Small intestine (tissue), 7 donors: ENCODE measurements around the gene NOX5. TPM values are rescaled to one million over a fixed set of nuclear protein-coding genes. Genes with fewer than 3 reads are reported as not detected.

Experiments used
- DNase-seq, 2 donors: peaks; one replicate each; pipeline versions ENCODE4 v3.0.0 to v3.0.0-alpha.2; 2013
- FAIRE-seq: peaks from 2 replicates; lab custom pipeline; 2012; peaks lifted over from hg19 to GRCh38; lab: Jason Lieb, UNC
- H3K27ac ChIP-seq, 3 donors: one replicate each; pipeline ENCODE4 v1.5.1; 2013; ENCODE audit warnings: low read length in 2 of 3, mild to moderate bottlenecking in 2 of 3, control low read depth in 1 of 3, inconsistent platforms in 1 of 3, low read depth in 1 of 3, moderate library complexity in 1 of 3
- H3K27me3 ChIP-seq, 3 donors: one replicate each; pipeline ENCODE4 v1.6.1; 2013; ENCODE audit warnings: low read length in 3 of 3, inconsistent platforms in 1 of 3; ENCODE audit not compliant: control insufficient read depth in 3 of 3, insufficient read depth in 3 of 3
- H3K36me3 ChIP-seq, 3 donors: one replicate each; pipeline ENCODE4 v1.6.1; 2013; ENCODE audit warnings: low read length in 3 of 3, inconsistent platforms in 1 of 3, low read depth in 1 of 3, mild to moderate bottlenecking in 1 of 3, moderate library complexity in 1 of 3; ENCODE audit not compliant: control insufficient read depth in 3 of 3, insufficient read depth in 2 of 3
- H3K4me1 ChIP-seq, 3 donors: one replicate each; pipeline ENCODE4 v1.6.1; 2013; ENCODE audit warnings: low read length in 2 of 3, inconsistent platforms in 1 of 3, low read depth in 1 of 3, mild to moderate bottlenecking in 1 of 3, moderate library complexity in 1 of 3; ENCODE audit not compliant: control insufficient read depth in 3 of 3, insufficient read depth in 2 of 3
- H3K4me3 ChIP-seq, 3 donors: one replicate each; pipeline ENCODE4 v1.5.1; 2013; ENCODE audit warnings: low read length in 3 of 3, control low read depth in 1 of 3, inconsistent platforms in 1 of 3, low read depth in 1 of 3, mild to moderate bottlenecking in 1 of 3, moderate library complexity in 1 of 3
- H3K9me3 ChIP-seq, 2 donors: one replicate each; pipeline ENCODE4 v1.6.1; 2013; ENCODE audit warnings: low read depth in 1 of 2, low read length in 1 of 2; ENCODE audit not compliant: control insufficient read depth in 2 of 2, insufficient read depth in 1 of 2
- WGBS, 3 donors: extraction: QIAGEN DNeasy Blood & Tissue Kit; methylation state at CpG; one replicate each; pipeline ENCODE4 v1.1.7; 2013; 5-methylcytosine and 5-hydroxymethylcytosine counted together
- polyA plus RNA-seq, 4 donors: library from polyadenylated mRNA; stranded (reverse) in 3 of 4; unstranded in 1 of 4; fragments of 200-250 nt in 3 of 4; fragments of 120-200 nt in 1 of 4; gene quantifications; one replicate each; pipeline versions ENCODE4 v1.2.1 to v1.2.3, GENCODE V29; 2013
- donor health status: healthy with polysubstance abuse.
- donor health status: control.
- donor health status: control.
- donor health status: Bipolar disorder and iron deficiency.
- donor health status: healthy.

Gene NOX5
- polyA plus RNA-seq, 4 donors: 0.04 TPM; not detected in 2

DNA sequence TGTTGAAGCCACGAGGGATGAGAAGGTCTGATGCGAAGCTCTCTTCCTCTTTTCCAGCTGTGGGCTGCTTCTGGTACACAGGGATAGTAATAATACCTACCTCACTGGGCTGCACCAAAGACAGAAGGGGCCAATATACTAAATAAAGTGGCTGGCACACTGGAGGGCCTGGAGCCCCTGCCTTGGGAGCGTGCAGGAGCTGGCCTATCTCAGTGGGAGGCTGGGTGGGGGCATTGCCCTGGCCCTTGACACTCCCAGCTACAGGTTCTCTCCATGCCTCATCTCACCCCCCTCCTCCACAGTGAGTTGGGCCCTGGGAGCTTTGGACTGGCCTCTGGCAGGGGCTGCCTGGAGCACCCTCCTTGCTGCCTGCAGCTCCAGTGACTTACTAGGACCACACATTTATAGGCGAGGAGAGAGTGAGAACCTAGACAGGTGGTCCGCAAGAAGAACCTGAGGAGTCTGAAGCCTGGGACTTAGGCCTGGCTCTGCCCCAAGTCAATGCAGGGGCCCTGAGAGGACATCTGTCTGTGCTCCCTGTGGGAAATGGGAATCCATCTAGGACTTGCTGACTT, 1.6 kb downstream of the NOX5 start:
- H3K9me3 ChIP-seq: no peaks in the 10 kb centered on the region
- no peak overlapping the region for H3K27ac ChIP-seq
- H3K27me3 ChIP-seq: no peaks in the 10 kb centered on the region
- FAIRE-seq: no peak
- H3K36me3 ChIP-seq: no peaks in the 10 kb centered on the region
- no peaks in the 10 kb centered on the region for H3K4me1 ChIP-seq
- 84 to 95% (median 84%) methylated on average over 5 of the region's 5 CpGs for WGBS, 3 donors
- no peak for DNase-seq
- no peak overlapping the region for H3K4me3 ChIP-seq

DNA sequence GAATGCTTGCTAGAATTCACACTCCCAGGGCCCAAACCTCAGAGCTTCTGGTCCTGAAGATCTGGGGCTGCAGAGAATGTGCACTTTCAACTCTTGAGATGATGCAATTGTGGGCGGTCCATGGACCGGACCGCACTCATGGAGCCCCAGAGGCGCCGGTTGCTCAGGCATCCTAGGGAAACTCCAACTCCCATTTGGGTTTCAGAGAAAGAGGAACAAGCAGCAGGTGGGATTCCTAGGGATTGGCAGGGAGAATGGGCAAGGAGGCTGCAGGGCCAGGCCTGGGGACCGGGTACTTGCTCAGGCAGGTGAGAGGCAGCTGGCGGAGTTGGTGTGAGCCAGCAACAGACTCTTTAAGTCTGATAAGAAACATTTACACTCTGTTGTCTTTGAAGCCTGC, 3.5 kb downstream of the NOX5 start:
- FAIRE-seq (no peak), DNase-seq (peak; percentile 46 to 65)
- Histone ChIP-seq H3K4me1 (no peaks in the 10 kb centered on the region), H3K9me3 (no peaks in the 10 kb centered on the region), H3K36me3 (no peaks in the 10 kb centered on the region), H3K27me3 (no peaks in the 10 kb centered on the region), H3K4me3 (no peak overlapping the region), H3K27ac (no peak overlapping the region)
- WGBS, 3 donors: 25 to 61% (median 54%) methylated on average over 7 of the region's 7 CpGs

DNA sequence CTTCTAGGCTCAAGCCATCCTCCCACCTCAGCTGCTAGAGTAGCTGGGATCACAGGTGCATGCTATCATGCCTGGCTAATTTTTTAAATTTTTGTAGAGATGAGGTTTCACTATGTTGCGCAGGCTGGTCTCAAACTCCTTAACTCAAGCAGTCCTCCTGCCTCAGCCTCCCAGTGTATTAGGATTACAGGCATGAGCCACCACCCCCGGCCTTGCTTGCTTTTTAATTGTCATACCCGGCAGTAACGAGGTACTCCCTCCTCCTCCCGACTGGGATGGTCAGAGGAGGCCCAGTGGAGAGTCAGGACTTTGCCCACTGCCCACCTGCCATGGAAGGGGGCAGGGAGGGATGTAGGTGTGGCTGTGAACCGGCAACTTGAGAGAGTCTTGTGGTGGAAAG, 4.5 kb downstream of the NOX5 start:
- H3K36me3 ChIP-seq: no peaks in the 10 kb centered on the region

DNA sequence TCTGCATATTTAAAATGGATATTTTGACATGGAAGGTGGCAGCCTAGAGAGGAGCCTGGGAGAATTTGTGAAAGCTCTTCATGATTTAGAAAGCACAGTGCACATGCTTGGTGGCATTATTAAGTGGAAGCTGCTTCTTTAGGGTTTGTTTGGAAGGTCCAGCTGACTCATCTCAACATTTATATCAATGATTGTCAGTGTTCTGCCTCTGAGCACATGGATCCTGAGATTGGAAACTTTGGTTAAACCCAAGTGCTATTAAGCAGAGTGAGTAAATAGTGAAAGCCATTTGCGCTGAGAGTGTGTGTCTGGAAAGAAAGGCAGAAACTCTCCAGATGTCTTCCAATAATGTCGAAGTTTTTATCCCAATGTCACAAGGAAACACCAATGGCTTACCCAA, 7.4 kb downstream of the NOX5 start:
- Histone ChIP-seq H3K4me3 (no peak overlapping the region), H3K36me3 (no peaks in the 10 kb centered on the region), H3K27ac (no peak overlapping the region), H3K27me3 (no peaks in the 10 kb centered on the region), H3K4me1 (no peaks in the 10 kb centered on the region), H3K9me3 (no peaks in the 10 kb centered on the region)
- WGBS, 3 donors: 64 to 82% (median 78%) methylated on average over 2 of the region's 2 CpGs
- DNase-seq (no peak), FAIRE-seq (no peak)

More for the DNA sequence above, 4.5 kb downstream of the NOX5 start:
- H3K27me3 ChIP-seq: no peaks in the 10 kb centered on the region
- no peak overlapping the region for H3K4me3 ChIP-seq
- no peaks in the 10 kb centered on the region for H3K4me1 ChIP-seq
- H3K27ac ChIP-seq: no peak overlapping the region
- WGBS, 3 donors: 35 to 71% (median 43%) methylated on average over 6 of the region's 6 CpGs
- no peaks in the 10 kb centered on the region for H3K9me3 ChIP-seq
- FAIRE-seq: no peak
- DNase-seq: no peak

DNA sequence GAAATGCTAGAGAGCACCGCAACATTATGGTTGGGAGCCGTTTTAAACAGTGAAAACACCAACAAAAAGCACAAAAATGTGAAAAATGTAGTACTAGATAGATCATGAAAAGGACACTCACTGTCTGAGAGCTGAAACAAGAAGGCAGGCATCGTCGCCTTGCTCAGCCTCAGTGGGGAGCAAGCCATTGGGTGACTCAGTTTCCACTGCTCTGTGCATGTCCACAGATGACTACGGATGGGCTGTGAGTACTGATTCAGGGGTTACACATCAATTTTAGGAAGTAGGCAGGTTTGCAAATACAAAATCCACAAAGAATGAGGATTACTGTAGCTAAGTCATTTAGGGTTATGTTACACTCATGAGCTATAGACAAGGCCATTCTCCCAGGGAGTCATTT, 10.8 kb downstream of the NOX5 start:
- Histone ChIP-seq H3K4me3 (no peak overlapping the region), H3K9me3 (no peaks in the 10 kb centered on the region), H3K36me3 (no peaks in the 10 kb centered on the region), H3K27ac (no peak overlapping the region), H3K27me3 (no peaks in the 10 kb centered on the region), H3K4me1 (no peaks in the 10 kb centered on the region)
- 85 to 89% (median 87%) methylated on average over 5 of the region's 5 CpGs for WGBS, 3 donors
- DNase-seq: no peak
- FAIRE-seq: no peak

DNA sequence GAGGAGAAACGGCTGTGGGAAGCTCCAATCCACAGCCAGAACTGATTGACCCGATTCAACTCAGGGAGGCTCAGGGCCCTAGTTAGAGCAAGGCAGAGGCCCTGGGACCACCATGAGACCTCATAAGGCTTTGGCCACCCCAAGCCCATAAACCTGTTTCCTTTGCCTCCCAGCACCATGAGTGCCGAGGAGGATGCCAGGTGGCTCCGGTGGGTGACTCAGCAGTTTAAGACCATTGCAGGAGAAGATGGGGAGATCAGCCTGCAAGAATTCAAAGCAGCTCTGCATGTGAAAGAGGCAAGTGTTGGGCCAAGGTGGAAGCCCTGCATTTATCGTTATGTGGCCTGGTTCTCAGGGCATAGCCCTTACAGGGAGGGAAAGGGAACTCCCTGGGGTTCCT, 11.9 kb downstream of the NOX5 start:
- 75 to 90% (median 85%) methylated on average over 5 of the region's 5 CpGs for WGBS, 3 donors
- Histone ChIP-seq H3K27me3 (no peaks in the 10 kb centered on the region), H3K4me3 (no peak overlapping the region), H3K36me3 (no peaks in the 10 kb centered on the region), H3K9me3 (no peaks in the 10 kb centered on the region), H3K27ac (no peak overlapping the region), H3K4me1 (peaks cover 0 to 2% (median 0%) of the 10 kb centered on the region in 3 donors)
- FAIRE-seq (no peak), DNase-seq (no peak)

DNA sequence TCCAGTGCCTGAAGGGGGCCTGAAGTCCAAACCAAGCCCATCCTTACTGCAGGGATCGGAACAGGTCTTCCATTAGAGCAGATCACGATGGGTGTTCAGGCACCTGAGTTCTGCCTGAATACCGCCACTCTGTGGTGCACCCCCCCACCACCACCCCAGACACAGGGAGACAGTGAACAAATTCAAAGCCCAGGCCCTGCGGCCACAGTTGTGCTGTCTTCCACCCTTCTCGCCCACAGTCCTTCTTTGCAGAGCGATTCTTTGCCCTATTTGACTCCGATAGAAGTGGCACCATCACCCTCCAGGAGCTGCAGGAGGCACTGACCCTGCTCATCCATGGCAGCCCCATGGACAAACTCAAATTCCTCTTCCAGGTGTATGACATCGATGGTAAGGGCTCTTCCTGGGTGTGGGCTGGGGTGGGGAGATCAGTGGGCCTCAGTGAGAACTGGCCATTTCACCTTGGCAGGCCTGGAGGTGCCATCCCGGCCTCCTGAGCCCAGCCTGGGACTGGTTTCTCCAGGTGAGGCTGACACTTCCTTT, 13.6 kb downstream of the NOX5 start:
- no peak overlapping the region for H3K4me3 ChIP-seq
- no peak for FAIRE-seq
- no peaks in the 10 kb centered on the region for H3K36me3 ChIP-seq
- no peak overlapping the region for H3K27ac ChIP-seq
- WGBS, 3 donors: 90 to 93% (median 92%) methylated on average over 9 of the region's 9 CpGs
- peaks cover 0 to 9% (median 3%) of the 10 kb centered on the region in 3 donors for H3K4me1 ChIP-seq
- no peaks in the 10 kb centered on the region for H3K9me3 ChIP-seq
- DNase-seq: no peak
- H3K27me3 ChIP-seq: no peaks in the 10 kb centered on the region

DNA sequence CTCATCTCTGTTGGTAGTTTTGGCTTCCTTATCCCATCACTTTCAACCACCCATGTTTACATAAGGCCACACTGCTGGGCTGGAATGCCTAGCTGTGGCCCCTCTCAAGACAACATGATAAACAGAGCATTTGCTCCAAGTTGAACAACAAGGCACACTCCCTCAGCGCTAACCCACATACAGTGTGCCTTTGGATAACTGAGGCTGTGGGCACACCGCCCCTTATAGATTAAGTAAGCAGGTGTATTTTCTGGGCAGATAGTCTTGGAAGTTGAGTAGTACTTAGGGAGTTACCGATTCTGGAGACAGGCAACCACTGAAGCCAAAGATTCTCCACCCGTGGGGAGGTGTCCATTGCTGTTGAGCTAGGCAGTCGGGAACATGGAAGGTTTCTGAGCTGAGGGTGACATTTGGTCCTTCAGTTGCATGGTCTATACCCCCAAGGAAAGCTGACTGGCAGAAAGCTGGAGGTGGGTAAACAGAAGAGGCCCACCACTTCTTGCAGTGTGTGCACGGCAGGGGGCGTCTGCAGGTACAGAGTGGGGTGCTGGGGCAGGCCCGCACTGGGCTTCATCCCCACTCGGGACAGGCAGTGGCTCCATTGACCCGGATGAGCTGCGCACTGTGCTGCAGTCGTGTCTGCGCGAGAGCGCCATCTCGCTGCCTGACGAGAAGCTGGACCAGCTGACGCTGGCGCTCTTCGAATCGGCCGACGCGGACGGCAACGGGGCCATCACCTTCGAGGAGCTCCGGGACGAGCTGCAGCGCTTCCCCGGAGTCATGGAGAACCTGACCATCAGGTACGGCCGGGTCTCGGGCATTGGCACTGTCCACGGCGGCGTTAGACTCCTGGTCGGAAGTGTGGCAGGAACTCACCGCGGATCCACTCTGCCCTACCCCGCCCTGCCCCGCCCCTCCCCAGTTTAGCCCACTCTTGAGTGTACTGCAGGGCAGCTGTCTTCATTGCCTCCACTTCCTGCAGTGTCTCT, 16.8 kb downstream of the NOX5 start:
- Histone ChIP-seq H3K4me3 (peak overlapping the region in 2 of 3 donors; percentile 7 to 20), H3K27me3 (no peaks in the 10 kb centered on the region), H3K27ac (no peak overlapping the region), H3K9me3 (no peaks in the 10 kb centered on the region), H3K36me3 (no peaks in the 10 kb centered on the region), H3K4me1 (peaks cover 0 to 9% (median 3%) of the 10 kb centered on the region in 3 donors)
- 14% methylated on average over 42 of the region's 42 CpGs for WGBS, 3 donors
- FAIRE-seq: no peak
- DNase-seq: peak; percentile 52 to 75
